ENCODE results near the gene USP32. TPM values are rescaled to one million over a fixed set of nuclear protein-coding genes. Genes with fewer than 3 reads are reported as not detected.

The USP32 gene
- total and polyA plus RNA-seq, 2 donors: 18.2 to 63.7 TPM

DNA sequence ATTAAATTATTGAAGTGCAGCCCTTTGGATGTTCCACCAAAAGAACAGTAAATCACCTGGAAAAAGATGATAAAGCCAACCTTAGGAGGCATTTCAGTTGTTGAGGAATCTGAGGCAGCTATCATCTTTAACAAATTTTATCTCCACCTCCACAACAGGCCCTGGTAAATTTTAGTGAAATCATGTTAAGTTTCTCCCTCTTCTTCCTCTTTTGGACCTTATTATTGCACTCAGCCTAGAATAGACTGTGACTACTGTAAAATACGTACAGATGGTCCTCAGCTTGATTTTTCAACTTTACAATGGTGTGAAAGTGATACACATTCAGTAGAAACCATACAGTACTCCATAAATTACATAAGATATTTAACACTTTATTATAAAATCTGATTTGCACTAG, 90.3 kb downstream of the USP32 start:
- Histone ChIP-seq H3K4me3 (ENCODE audit: low read depth, low read length) (no peak overlapping the region), H3K4me1 (ENCODE audit: insufficient read depth) (peaks cover 1% of the 10 kb centered on the region), H3K36me3 (ENCODE audit: insufficient read depth) (no peaks in the 10 kb centered on the region), H3K27ac (ENCODE audit: low read depth) (no peak overlapping the region)
- WGBS: 92% methylated on average over 1 of the region's 1 CpG
- no peak for DNase-seq (ENCODE audit: extremely low spot score)

DNA sequence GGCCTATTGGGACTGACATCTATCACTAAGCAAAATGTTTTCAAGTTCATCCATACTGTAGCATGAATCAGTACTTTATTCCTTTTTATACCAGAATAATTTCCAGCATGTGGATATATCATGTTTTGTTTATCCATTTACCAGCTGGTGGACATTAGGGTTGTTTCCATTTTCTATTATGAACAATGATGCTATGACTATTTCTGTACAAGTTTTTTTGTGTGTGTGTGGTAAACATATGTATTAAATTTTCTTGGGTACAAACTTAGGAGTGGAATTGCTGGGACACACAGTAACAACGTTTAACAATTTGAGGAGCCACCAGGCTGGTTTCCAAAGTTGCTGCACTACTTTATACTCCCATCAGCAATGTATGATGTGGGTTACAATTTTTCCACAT, 91.0 kb downstream of the USP32 start:
- H3K27ac ChIP-seq (ENCODE audit: low read depth): no peak overlapping the region
- peaks cover 1% of the 10 kb centered on the region for H3K4me1 ChIP-seq (ENCODE audit: insufficient read depth)
- H3K4me3 ChIP-seq (ENCODE audit: low read depth, low read length): no peak overlapping the region
- DNase-seq (ENCODE audit: extremely low spot score): no peak
- WGBS: 71% methylated on average over 1 of the region's 1 CpG
- no peaks in the 10 kb centered on the region for H3K36me3 ChIP-seq (ENCODE audit: insufficient read depth)

GRCh38 chr17:60300011-60300410, 91.9 kb downstream of the USP32 start:
- Histone ChIP-seq H3K4me1 (ENCODE audit: insufficient read depth) (peaks cover 1% of the 10 kb centered on the region), H3K36me3 (ENCODE audit: insufficient read depth) (no peaks in the 10 kb centered on the region), H3K4me3 (ENCODE audit: low read depth, low read length) (no peak overlapping the region), H3K27ac (ENCODE audit: low read depth) (no peak overlapping the region)
- 68% methylated on average over 2 of the region's 2 CpGs for WGBS
- no peak for DNase-seq (ENCODE audit: extremely low spot score)

DNA sequence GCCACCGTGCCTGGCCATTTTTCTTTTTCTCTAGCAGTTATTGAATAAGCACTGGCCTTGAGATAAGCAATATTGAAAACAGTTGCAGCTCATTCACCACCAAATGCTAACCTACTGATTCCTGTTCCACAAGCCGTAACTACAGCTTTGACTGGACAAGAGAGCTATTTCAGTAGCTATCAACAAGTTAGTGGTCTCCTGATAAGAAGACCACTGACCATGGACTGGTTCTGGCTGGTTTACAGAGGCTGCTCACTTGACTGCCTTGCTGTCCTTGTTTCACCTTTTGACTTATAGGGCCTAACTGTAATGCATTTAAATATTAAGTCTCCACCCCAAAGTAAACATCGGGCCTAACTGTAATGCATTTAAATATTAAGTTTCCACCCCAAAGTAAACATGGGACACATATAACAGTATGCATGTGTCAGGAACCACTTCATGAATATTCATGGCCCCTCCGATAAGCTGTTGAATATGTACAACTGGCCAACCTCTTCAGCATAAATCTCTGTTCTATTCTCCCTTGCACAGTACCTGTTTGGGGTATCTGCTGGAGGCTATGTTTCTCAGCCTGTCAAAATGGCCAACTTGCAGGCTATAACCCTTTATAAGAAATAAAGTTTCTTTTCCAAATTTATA, 94.1 kb downstream of the USP32 start:
- no peak overlapping the region for H3K4me3 ChIP-seq (ENCODE audit: low read depth, low read length)
- H3K27ac ChIP-seq (ENCODE audit: low read depth): no peak overlapping the region
- no peak for DNase-seq (ENCODE audit: extremely low spot score)
- H3K4me1 ChIP-seq (ENCODE audit: insufficient read depth): peaks cover 1% of the 10 kb centered on the region
- H3K36me3 ChIP-seq (ENCODE audit: insufficient read depth): no peaks in the 10 kb centered on the region
- 83% methylated on average over 4 of the region's 4 CpGs for WGBS

DNA sequence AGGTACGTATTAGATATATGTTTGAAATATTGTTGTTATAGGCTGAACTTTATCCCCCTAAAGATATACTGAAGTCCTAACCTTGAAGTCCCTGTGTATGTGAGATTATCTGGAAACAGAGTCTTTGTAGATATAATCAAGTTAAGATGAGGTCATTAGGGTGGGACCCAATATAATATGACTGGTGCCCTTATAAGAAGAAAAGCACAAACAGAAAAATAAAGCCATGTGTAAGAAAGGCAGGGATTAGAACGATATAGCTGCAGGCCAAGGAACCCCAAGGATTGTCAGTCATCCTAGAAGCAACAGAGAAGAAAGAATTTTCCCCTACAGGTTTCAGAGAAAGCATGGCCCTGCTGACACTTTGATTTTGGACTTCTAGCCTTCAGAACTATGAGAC, 95.8 kb downstream of the USP32 start:
- Histone ChIP-seq H3K4me1 (ENCODE audit: insufficient read depth) (no peaks in the 10 kb centered on the region), H3K36me3 (ENCODE audit: insufficient read depth) (no peaks in the 10 kb centered on the region), H3K27ac (ENCODE audit: low read depth) (no peak overlapping the region), H3K4me3 (ENCODE audit: low read depth, low read length) (no peak overlapping the region)
- DNase-seq (ENCODE audit: extremely low spot score): no peak
- 89% methylated on average over 2 of the region's 2 CpGs for WGBS

- DNase-seq (ENCODE audit: extremely low spot score): no peak
- H3K4me1 ChIP-seq (ENCODE audit: insufficient read depth): no peaks in the 10 kb centered on the region
- no peaks in the 10 kb centered on the region for H3K36me3 ChIP-seq (ENCODE audit: insufficient read depth)
- WGBS: 97% methylated on average over 3 of the region's 3 CpGs
- H3K27ac ChIP-seq (ENCODE audit: low read depth): no peak overlapping the region
- no peak overlapping the region for H3K4me3 ChIP-seq (ENCODE audit: low read depth, low read length)
Observed at GRCh38 chr17:60293580-60294335, 98.2 kb downstream of the USP32 start.

DNA sequence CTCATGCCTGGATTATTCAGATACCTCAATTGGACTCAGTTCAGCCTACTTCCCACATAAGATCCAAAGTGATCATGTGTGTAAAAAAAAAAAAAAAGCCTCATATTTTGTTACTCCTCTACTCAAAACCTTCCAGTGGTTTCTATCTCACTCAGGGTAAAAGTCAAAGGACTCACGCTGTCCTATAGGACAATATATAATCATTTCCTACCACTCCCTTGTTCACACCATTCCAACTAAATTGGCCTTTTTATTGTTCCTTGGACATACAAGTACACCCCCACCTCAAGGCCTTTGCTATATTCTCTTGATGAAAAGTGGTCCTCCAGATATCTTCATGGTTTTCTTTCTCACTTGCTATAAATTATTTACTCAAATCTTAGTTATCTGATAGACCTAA, 99.2 kb downstream of the USP32 start:
- 96% methylated on average over 1 of the region's 1 CpG for WGBS
- no peak overlapping the region for H3K27ac ChIP-seq (ENCODE audit: low read depth)
- DNase-seq (ENCODE audit: extremely low spot score): no peak
- H3K4me1 ChIP-seq (ENCODE audit: insufficient read depth): no peaks in the 10 kb centered on the region
- no peak overlapping the region for H3K4me3 ChIP-seq (ENCODE audit: low read depth, low read length)
- H3K36me3 ChIP-seq (ENCODE audit: insufficient read depth): peaks cover 2% of the 10 kb centered on the region

GRCh38 chr17:60284709-60285108, 107.2 kb downstream of the USP32 start:
- no peak overlapping the region for H3K27ac ChIP-seq (ENCODE audit: low read depth)
- 69% methylated on average over 1 of the region's 1 CpG for WGBS
- no peaks in the 10 kb centered on the region for H3K4me1 ChIP-seq (ENCODE audit: insufficient read depth)
- DNase-seq (ENCODE audit: extremely low spot score): no peak
- peaks cover 2% of the 10 kb centered on the region for H3K36me3 ChIP-seq (ENCODE audit: insufficient read depth)
- H3K4me3 ChIP-seq (ENCODE audit: low read depth, low read length): no peak overlapping the region

DNA sequence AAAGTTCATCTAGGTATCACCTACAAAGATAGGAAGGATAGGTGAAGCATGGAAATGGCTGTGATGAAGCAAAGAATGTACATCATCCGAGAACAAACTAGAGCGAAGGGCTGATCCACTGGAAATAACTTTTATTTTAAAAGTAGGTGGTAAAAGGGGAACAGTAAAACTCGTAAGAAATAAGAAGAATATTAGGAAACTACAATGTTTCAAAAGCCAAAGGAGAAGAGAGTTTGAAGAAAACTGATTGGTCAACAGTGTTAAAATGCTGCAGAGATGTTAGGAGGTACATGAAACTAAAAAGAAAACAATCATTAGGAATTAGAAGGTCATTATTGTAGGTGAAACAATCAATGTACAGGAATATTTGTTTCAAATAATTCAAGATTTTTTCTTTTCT, 108.1 kb downstream of the USP32 start:
- H3K36me3 ChIP-seq (ENCODE audit: insufficient read depth): peaks cover 2% of the 10 kb centered on the region
- no peak for DNase-seq (ENCODE audit: extremely low spot score)
- H3K4me3 ChIP-seq (ENCODE audit: low read depth, low read length): no peak overlapping the region
- 95% methylated on average over 3 of the region's 3 CpGs for WGBS
- no peaks in the 10 kb centered on the region for H3K4me1 ChIP-seq (ENCODE audit: insufficient read depth)
- no peak overlapping the region for H3K27ac ChIP-seq (ENCODE audit: low read depth)

DNA sequence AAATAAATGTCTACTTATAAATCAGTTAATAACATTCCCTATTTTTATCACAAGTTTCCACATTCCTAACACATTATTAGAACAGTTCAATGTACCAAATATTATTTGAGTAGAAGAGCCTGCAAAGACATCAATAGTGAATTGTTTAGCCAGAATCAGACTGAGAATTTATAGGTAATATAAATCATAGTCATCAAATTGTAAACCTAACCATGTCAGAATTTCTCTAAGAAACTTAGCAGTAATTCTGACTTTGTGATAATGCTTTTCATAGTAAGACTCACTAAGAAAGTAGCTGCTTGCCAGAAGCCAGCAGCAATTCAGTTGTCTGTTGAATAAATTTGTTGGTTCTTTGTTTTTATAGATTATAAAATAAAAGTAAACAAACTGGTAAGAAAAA, 111.3 kb downstream of the USP32 start:
- Histone ChIP-seq H3K4me1 (ENCODE audit: insufficient read depth) (no peaks in the 10 kb centered on the region), H3K4me3 (ENCODE audit: low read depth, low read length) (no peak overlapping the region), H3K36me3 (ENCODE audit: insufficient read depth) (no peaks in the 10 kb centered on the region), H3K27ac (ENCODE audit: low read depth) (no peak overlapping the region)
- no peak for DNase-seq (ENCODE audit: extremely low spot score)

DNA sequence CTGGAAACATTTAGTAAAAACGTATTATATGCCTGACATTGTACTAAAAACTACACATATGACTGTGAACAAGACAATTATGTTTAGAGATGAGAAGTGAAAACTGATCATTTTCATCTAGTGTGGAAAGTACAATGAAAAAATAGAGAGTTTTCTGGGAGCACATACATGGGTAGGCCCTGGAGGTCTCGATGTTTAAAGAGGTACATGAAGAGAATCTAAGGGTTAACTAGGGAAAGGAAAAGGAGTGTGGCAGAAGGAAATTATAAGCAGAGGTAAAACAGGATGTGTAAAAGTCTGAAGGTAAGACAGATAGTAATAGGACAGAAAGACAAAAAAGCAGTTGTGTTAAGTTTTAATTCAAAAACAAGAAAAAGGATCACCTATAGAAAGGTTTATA, 113.7 kb downstream of the USP32 start:
- Histone ChIP-seq H3K4me3 (ENCODE audit: low read depth, low read length) (no peak overlapping the region), H3K27ac (ENCODE audit: low read depth) (no peak overlapping the region), H3K4me1 (ENCODE audit: insufficient read depth) (no peaks in the 10 kb centered on the region), H3K36me3 (ENCODE audit: insufficient read depth) (no peaks in the 10 kb centered on the region)
- no peak for DNase-seq (ENCODE audit: extremely low spot score)
- 89% methylated on average over 2 of the region's 2 CpGs for WGBS

DNA sequence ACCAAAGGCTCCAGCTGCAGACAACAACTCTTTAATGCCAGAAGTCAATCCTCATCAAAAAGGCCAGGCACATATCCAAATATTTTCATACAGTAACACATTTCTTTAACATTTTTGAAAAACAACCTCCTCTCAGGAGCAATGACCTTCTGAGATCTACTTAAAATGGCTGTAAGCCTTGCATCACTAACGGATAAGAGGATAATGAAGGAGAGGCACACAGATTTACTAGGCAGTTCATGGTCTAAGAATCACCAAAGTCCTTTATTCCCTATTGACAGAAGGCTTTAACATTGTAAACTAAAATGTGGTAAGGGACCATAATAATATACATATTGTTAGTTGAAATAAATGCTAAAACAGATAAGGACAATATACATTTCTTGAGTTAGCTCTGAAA, 114.7 kb downstream of the USP32 start:
- DNase-seq (ENCODE audit: extremely low spot score): no peak
- Histone ChIP-seq H3K4me3 (ENCODE audit: low read depth, low read length) (no peak overlapping the region), H3K27ac (ENCODE audit: low read depth) (no peak overlapping the region), H3K36me3 (ENCODE audit: insufficient read depth) (no peaks in the 10 kb centered on the region), H3K4me1 (ENCODE audit: insufficient read depth) (no peaks in the 10 kb centered on the region)
- WGBS: 95% methylated on average over 1 of the region's 1 CpG

GRCh38 chr17:60269417-60269816, 122.5 kb downstream of the USP32 start:
- H3K27ac ChIP-seq (ENCODE audit: low read depth): no peak overlapping the region
- DNase-seq (ENCODE audit: extremely low spot score): no peak
- no peaks in the 10 kb centered on the region for H3K4me1 ChIP-seq (ENCODE audit: insufficient read depth)

GRCh38 chr17:60260540-60260939, 131.4 kb downstream of the USP32 start:
- no peak overlapping the region for H3K27ac ChIP-seq (ENCODE audit: low read depth)
- no peaks in the 10 kb centered on the region for H3K36me3 ChIP-seq (ENCODE audit: insufficient read depth)
- 98% methylated on average over 1 of the region's 1 CpG for WGBS
- no peaks in the 10 kb centered on the region for H3K4me1 ChIP-seq (ENCODE audit: insufficient read depth)
- no peak for DNase-seq (ENCODE audit: extremely low spot score)
- no peak overlapping the region for H3K4me3 ChIP-seq (ENCODE audit: low read depth, low read length)

More at GRCh38 chr17:60269417-60269816, 122.5 kb downstream of the USP32 start:
- Histone ChIP-seq H3K4me3 (ENCODE audit: low read depth, low read length) (no peak overlapping the region), H3K36me3 (ENCODE audit: insufficient read depth) (no peaks in the 10 kb centered on the region)
- 41% methylated on average over 1 of the region's 1 CpG for WGBS
